Mononuclear cell (primary cell): ENCODE data around the gene MINK1. TPM values are rescaled to one million over a fixed set of nuclear protein-coding genes. Genes with fewer than 3 reads are reported as not detected.
"Not testable (repeated sequence)": the region's sequence is repeated elsewhere in the genome, so short reads cannot be mapped to it uniquely, and the experiment has no call there.

ENCODE experiments used
- H3K27me3 ChIP-seq: 2 replicates; pipeline ENCODE4 v1.6.0; 2011; ENCODE audit warnings: low read length, control low read depth; ENCODE audit not compliant: insufficient read depth
- H3K4me1 ChIP-seq: 2 replicates; pipeline ENCODE4 v1.5.1; 2011; ENCODE audit warnings: mild to moderate bottlenecking, low read length, control low read depth; ENCODE audit not compliant: insufficient read depth
- H3K4me3 ChIP-seq: 2 replicates; pipeline ENCODE4 v1.5.1; 2011; ENCODE audit warnings: mild to moderate bottlenecking, low read length, moderate library complexity
- H3K9me3 ChIP-seq: 2 replicates; pipeline ENCODE4 v1.5.1; 2011; ENCODE audit warnings: low read depth, mild to moderate bottlenecking, control low read depth, low read length
- total RNA-seq: library from RNA; depleted of rRNA; stranded (reverse); fragments of >200 nt; gene quantifications from one replicate; pipeline ENCODE4 v1.2.3, GENCODE V29; 2012

MINK1 gene
- total RNA-seq, 1 donor, result 68.8 TPM

- Histone ChIP-seq H3K4me1 (peaks cover 15% of the 10 kb centered on the region), H3K4me3 (peak overlapping the region; percentile 55), H3K27me3 (peaks cover 5% of the 10 kb centered on the region), H3K9me3 (no peaks in the 10 kb centered on the region)
Observed at GRCh38 chr17:4806456-4806776, 26.7 kb upstream of the MINK1 start.

- Histone ChIP-seq H3K9me3 (no peaks in the 10 kb centered on the region), H3K4me1 (peaks cover 15% of the 10 kb centered on the region), H3K4me3 (peak within 1 kb of the TSS; percentile 55), H3K27me3 (peaks cover 5% of the 10 kb centered on the region)
Observed at GRCh38 chr17:4806777-4807604, 26.1 kb upstream of the MINK1 start, which contains the start of gene PLD2. TSS of gene PLD2 (plus strand) at chr17:4807152. CDS start at chr17:4807773, 621 bp downstream.

- Histone ChIP-seq H3K4me1 (peaks cover 15% of the 10 kb centered on the region), H3K9me3 (no peaks in the 10 kb centered on the region), H3K27me3 (peaks cover 5% of the 10 kb centered on the region), H3K4me3 (no peak overlapping the region)
Observed at GRCh38 chr17:4807605-4808377, 25.3 kb upstream of the MINK1 start.

- H3K4me3 ChIP-seq, result no peak overlapping the region
- H3K4me1 ChIP-seq, result peaks cover 15% of the 10 kb centered on the region
- peaks cover 5% of the 10 kb centered on the region for H3K27me3 ChIP-seq
- H3K9me3 ChIP-seq, result no peaks in the 10 kb centered on the region
Observed at GRCh38 chr17:4808378-4808767, 24.8 kb upstream of the MINK1 start.

GRCh38 chr17:4810696-4811290 is 22.3 kb upstream of the MINK1 start:
- Histone ChIP-seq H3K4me3 (no peak overlapping the region), H3K9me3 (no peaks in the 10 kb centered on the region), H3K27me3 (peaks cover 5% of the 10 kb centered on the region), H3K4me1 (peaks cover 15% of the 10 kb centered on the region)

- H3K9me3 ChIP-seq, result no peaks in the 10 kb centered on the region
- no peaks in the 10 kb centered on the region for H3K27me3 ChIP-seq
- peaks cover 12% of the 10 kb centered on the region for H3K4me1 ChIP-seq
- H3K4me3 ChIP-seq, result no peak overlapping the region
Observed at GRCh38 chr17:4811471-4811870, 21.7 kb upstream of the MINK1 start.

- H3K4me1 ChIP-seq, result peaks cover 7% of the 10 kb centered on the region
- H3K27me3 ChIP-seq, result no peaks in the 10 kb centered on the region
Observed at GRCh38 chr17:4812690-4813089, 20.4 kb upstream of the MINK1 start.

GRCh38 chr17:4815043-4815675 is 18.0 kb upstream of the MINK1 start:
- no peaks in the 10 kb centered on the region for H3K27me3 ChIP-seq
- H3K4me1 ChIP-seq, result no peaks in the 10 kb centered on the region
- H3K9me3 ChIP-seq, result no peaks in the 10 kb centered on the region
- no peak overlapping the region for H3K4me3 ChIP-seq

More at GRCh38 chr17:4812690-4813089, 20.4 kb upstream of the MINK1 start:
- Histone ChIP-seq H3K4me3 (no peak overlapping the region), H3K9me3 (no peaks in the 10 kb centered on the region)

GRCh38 chr17:4816826-4817225 is 16.3 kb upstream of the MINK1 start:
- no peak overlapping the region for H3K4me3 ChIP-seq
- no peaks in the 10 kb centered on the region for H3K4me1 ChIP-seq
- no peaks in the 10 kb centered on the region for H3K27me3 ChIP-seq
- no peaks in the 10 kb centered on the region for H3K9me3 ChIP-seq

GRCh38 chr17:4818276-4818675 is 14.9 kb upstream of the MINK1 start:
- Histone ChIP-seq H3K27me3 (no peaks in the 10 kb centered on the region), H3K9me3 (no peaks in the 10 kb centered on the region), H3K4me3 (no peak overlapping the region), H3K4me1 (no peaks in the 10 kb centered on the region)

- no peaks in the 10 kb centered on the region for H3K4me1 ChIP-seq
- no peaks in the 10 kb centered on the region for H3K9me3 ChIP-seq
- no peak overlapping the region for H3K4me3 ChIP-seq
- no peaks in the 10 kb centered on the region for H3K27me3 ChIP-seq
Observed at GRCh38 chr17:4822835-4823234, 10.3 kb upstream of the MINK1 start.

- H3K9me3 ChIP-seq, result no peaks in the 10 kb centered on the region
- H3K4me1 ChIP-seq, result no peaks in the 10 kb centered on the region
- no peak overlapping the region for H3K4me3 ChIP-seq
- no peaks in the 10 kb centered on the region for H3K27me3 ChIP-seq
Observed at GRCh38 chr17:4823373-4824089, 9.6 kb upstream of the MINK1 start.

- H3K9me3 ChIP-seq, result no peaks in the 10 kb centered on the region
- H3K4me3 ChIP-seq, result no peak overlapping the region
- no peaks in the 10 kb centered on the region for H3K4me1 ChIP-seq
- no peaks in the 10 kb centered on the region for H3K27me3 ChIP-seq
Observed at GRCh38 chr17:4827399-4827798, 5.7 kb upstream of the MINK1 start.

- peak overlapping the region; percentile 78 for H3K4me3 ChIP-seq
- H3K27me3 ChIP-seq, H3K9me3 ChIP-seq: not testable (repeated sequence)
- H3K4me1 ChIP-seq, result peaks cover 30% of the 10 kb centered on the region
Observed at GRCh38 chr17:4832829-4833177, 337 bp upstream of the MINK1 start.
